ENCODE measurements around the gene PCSK4. TPM values are rescaled to one million over a fixed set of nuclear protein-coding genes. Genes with fewer than 3 reads are reported as not detected.
A peak's percentile ranks its signal among the peaks of the same experiment; 100 is the strongest.

The PCSK4 gene
- total RNA-seq, 1 donor from 2014 or later = 1.6 TPM

DNA sequence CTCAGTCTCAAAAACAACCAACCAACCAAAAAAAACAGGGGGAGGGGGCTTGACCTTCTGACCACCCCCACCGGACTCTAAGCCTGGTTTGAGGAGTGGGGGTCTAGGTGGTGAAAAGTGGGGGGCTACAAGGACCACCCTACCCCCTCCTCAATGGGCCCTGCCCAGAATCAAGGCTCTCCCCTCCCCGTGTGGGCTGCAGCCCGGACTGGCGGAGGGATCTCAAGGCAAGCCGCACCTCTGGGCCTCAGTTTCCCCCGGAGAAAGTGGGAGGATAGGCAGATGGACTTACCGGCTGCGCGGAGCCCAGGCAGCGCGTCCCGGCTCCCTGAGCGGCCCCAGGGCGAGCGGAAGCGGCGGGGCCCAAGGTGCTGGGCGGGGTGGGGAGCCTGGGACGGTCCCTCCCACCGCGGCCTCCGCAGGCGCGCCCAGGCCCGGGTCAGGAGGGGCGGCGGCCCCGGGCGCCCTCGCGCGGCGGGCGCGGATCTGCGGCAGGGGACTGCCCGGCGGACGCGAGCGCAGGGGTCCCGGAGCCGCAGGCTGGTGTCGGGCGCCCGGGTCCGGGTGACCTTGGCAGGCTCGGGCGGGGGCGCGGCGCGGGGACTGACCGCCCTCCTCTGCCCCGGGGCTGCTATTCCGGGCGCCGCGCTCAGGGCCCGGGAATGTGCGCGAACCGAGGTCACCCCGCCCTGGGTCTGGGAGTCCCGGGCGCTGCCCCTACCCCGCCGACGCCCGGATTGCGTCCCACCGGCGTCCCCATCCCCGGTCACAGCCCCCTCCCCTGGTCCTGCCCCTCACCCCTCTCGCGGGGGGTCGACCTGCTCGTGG is 22.7 kb upstream of the PCSK4 start, which contains the start of gene ADAMTSL5:
Gene ADAMTSL5, minus strand, starts transcription at position 349 of the 828 bp plus-strand sequence. CDS start 2,076 bp downstream, outside the sequence.
- Histone ChIP-seq H3K4me3 (ENCODE audit: low read depth, low read length) (peak within 1 kb of the TSS; percentile 45), H3K27me3 (ENCODE audit: control insufficient read depth, insufficient read depth, low read length) (peaks cover 19% of the 10 kb centered on the region), H3K36me3 (ENCODE audit: control insufficient read depth, insufficient read depth, low read length) (no peaks in the 10 kb centered on the region)
- DNase-seq (ENCODE audit: low read depth) = no peak
- no peak for TF ChIP-seq CTCF (IDR thresholded peaks at IDR 0.05; ENCODE audit: insufficient read depth, low read length, poor library complexity, severe bottlenecking)

DNA sequence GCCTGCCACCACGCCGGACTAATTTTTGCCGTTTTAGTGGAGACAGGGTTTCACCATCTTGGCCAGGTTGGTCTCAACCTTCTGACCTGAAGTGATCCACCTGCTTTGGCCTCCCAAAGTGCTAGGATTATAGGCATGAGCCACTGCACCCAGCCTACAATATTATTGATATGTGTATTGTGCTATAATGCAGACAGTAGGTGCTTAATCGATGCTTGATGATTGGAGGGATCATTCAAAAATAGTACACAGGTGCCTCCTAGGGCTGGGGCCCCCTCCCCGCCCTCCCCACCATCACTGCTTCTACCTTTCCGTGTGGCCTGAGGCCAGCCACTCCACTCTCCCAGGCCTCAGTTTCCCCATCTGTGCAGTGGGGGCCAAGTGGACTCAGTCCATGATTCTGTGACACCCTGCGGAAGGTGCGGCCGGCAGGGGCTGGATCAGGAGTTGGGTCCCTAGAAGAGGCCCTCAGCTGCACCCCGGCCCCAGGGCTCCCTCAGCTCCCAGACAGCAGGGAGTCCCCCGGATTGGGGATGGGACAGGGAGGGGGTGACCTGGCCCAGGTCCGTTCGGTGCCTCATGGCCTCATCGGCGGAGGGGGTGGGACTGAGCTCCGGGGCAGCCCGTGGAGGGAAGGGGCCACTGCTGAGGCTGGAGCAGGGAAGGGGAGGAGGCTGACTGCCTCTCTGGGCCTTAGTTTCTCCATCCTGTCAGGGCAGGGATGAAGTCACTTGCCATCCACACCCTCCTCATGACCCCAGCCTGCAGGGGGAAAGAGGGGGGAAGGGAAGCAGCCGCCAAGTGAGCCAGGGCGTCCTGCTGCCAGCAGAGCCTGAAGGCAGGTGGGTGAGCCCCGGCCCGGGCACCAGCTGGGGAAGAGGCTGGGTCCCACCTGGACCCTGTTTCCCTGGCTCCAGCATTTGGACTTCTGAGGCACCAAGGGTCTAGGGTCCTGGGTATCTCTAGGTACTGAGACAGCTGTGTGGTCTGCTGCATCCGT is 21.5 kb upstream of the PCSK4 start:
- Histone ChIP-seq H3K4me3 (ENCODE audit: low read depth, low read length) (no peak overlapping the region), H3K27me3 (ENCODE audit: control insufficient read depth, insufficient read depth, low read length) (peaks cover 19% of the 10 kb centered on the region), H3K36me3 (ENCODE audit: control insufficient read depth, insufficient read depth, low read length) (no peaks in the 10 kb centered on the region)
- DNase-seq (ENCODE audit: low read depth) = no peak
- no peak for TF ChIP-seq CTCF (IDR thresholded peaks at IDR 0.05; ENCODE audit: insufficient read depth, low read length, poor library complexity, severe bottlenecking)

GRCh38 chr19:1510807-1511206 is 20.7 kb upstream of the PCSK4 start:
- no peak overlapping the region for H3K4me3 ChIP-seq (ENCODE audit: low read depth, low read length)
- no peak for DNase-seq (ENCODE audit: low read depth)
- H3K36me3 ChIP-seq (ENCODE audit: control insufficient read depth, insufficient read depth, low read length) = no peaks in the 10 kb centered on the region
- no peak for TF ChIP-seq CTCF (IDR thresholded peaks at IDR 0.05; ENCODE audit: insufficient read depth, low read length, poor library complexity, severe bottlenecking)
- peaks cover 22% of the 10 kb centered on the region for H3K27me3 ChIP-seq (ENCODE audit: control insufficient read depth, insufficient read depth, low read length)

GRCh38 chr19:1510442-1510806 is 20.3 kb upstream of the PCSK4 start:
- Histone ChIP-seq H3K4me3 (ENCODE audit: low read depth, low read length) (no peak overlapping the region), H3K27me3 (ENCODE audit: control insufficient read depth, insufficient read depth, low read length) (peaks cover 26% of the 10 kb centered on the region), H3K36me3 (ENCODE audit: control insufficient read depth, insufficient read depth, low read length) (no peaks in the 10 kb centered on the region)
- TF ChIP-seq CTCF (IDR thresholded peaks at IDR 0.05; ENCODE audit: insufficient read depth, low read length, poor library complexity, severe bottlenecking) = no peak
- DNase-seq (ENCODE audit: low read depth) = no peak

GRCh38 chr19:1509602-1510441 is 19.7 kb upstream of the PCSK4 start:
- peaks cover 23% of the 10 kb centered on the region for H3K27me3 ChIP-seq (ENCODE audit: control insufficient read depth, insufficient read depth, low read length)
- no peak for DNase-seq (ENCODE audit: low read depth)

More at GRCh38 chr19:1509602-1510441, 19.7 kb upstream of the PCSK4 start:
- Histone ChIP-seq H3K36me3 (ENCODE audit: control insufficient read depth, insufficient read depth, low read length) (no peaks in the 10 kb centered on the region), H3K4me3 (ENCODE audit: low read depth, low read length) (no peak overlapping the region)
- no peak for TF ChIP-seq CTCF (IDR thresholded peaks at IDR 0.05; ENCODE audit: insufficient read depth, low read length, poor library complexity, severe bottlenecking)

Measured in kidney epithelial cell (primary cell).